ENCODE data around the gene RHOT2. TPM values are rescaled to one million over a fixed set of nuclear protein-coding genes. Genes with fewer than 3 reads are reported as not detected.
A peak's percentile ranks its signal among the peaks of the same experiment; 100 is the strongest.

RHOT2 gene
- total RNA-seq, 1 experiment from 2014 or later: 98.5 TPM

DNA sequence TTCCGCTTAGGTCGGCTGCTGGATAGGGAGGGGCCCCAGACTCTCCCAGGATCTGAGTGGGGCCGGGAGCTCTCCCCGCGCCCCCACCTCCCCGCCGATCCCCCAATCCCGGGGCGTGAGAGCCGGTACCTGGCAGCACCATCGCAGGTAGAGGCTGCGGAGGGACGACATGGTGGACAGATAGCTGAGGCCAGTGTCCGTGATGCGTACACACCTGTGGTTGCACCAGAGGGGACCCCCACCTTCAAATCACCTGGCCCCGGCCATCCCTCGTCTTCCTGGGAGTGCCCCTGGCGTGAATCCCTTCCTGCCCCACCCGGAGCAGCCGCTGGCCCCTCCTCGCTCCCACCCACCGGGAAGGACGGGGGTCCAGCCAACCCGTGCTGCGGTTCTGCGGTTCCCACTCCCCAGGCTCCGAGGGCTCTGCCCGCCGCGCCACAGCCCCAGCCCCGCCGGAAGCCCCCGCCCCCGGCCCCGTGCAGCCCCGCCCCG lies 27.0 kb downstream of the RHOT2 start:
- Histone ChIP-seq H3K27ac (ENCODE audit: low read depth, low read length) (peak overlapping the region; percentile 63), H3K9me2 (ENCODE audit: insufficient read depth) (no peaks in the 10 kb centered on the region), H3K4me2 (ENCODE audit: low read length) (peak overlapping the region; percentile 88), H3K4me1 (ENCODE audit: control insufficient read depth in 1 of 2, insufficient read depth in 2 of 2, low read length in 2 of 2) (peaks cover 10 to 34% of the 10 kb centered on the region in 2 experiments), H3K27me3 (ENCODE audit: insufficient read depth, low read length) (no peaks in the 10 kb centered on the region), H2AFZ (ENCODE audit: low read depth, low read length, poor library complexity, severe bottlenecking) (no peak overlapping the region), H3K9me3 (ENCODE audit: control insufficient read depth in 1 of 2, insufficient read depth in 1 of 2, low read depth in 1 of 2, low read length in 2 of 2) (no peaks in the 10 kb centered on the region), H3K79me2 (ENCODE audit: insufficient read depth, low read length) (peaks cover 4% of the 10 kb centered on the region; the same call in 1 of the 2 replicates), H3K9ac (ENCODE audit: low read length) (peak overlapping the region; percentile 48), H3K4me3 (replicated peaks in 1 of 2; ENCODE audit: low read depth in 1 of 2, low read length in 2 of 2) (peak overlapping the region; percentile 47 to 55), H3K36me3 (ENCODE audit: control insufficient read depth in 1 of 2, insufficient read depth in 2 of 2, low read length in 2 of 2) (no peaks in the 10 kb centered on the region), H4K20me1 (ENCODE audit: insufficient read depth) (no peaks in the 10 kb centered on the region)
- no peak for ATAC-seq
- POLR2A ChIA-PET: interaction anchor here (1.0 to 1.6 kb wide), 3 partner anchors 11 to 26 kb away, joined by 3 to 5 read pairs (median 3); partner anchors contain the start of genes ANTKMT and JMJD8
- DNase-seq (ENCODE audit: low read depth, low spot score): no peak
- TF ChIP-seq EZH2 (IDR thresholded peaks at IDR 0.05): no peak
- TF ChIP-seq, protein P1, sequence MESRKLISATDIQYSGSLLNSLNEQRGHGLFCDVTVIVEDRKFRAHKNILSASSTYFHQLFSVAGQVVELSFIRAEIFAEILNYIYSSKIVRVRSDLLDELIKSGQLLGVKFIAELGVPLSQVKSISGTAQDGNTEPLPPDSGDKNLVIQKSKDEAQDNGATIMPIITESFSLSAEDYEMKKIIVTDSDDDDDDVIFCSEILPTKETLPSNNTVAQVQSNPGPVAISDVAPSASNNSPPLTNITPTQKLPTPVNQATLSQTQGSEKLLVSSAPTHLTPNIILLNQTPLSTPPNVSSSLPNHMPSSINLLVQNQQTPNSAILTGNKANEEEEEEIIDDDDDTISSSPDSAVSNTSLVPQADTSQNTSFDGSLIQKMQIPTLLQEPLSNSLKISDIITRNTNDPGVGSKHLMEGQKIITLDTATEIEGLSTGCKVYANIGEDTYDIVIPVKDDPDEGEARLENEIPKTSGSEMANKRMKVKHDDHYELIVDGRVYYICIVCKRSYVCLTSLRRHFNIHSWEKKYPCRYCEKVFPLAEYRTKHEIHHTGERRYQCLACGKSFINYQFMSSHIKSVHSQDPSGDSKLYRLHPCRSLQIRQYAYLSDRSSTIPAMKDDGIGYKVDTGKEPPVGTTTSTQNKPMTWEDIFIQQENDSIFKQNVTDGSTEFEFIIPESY (IDR thresholded peaks at IDR 0.05; ENCODE audit: extremely low read depth, insufficient replicate concordance, low read length): no peak
- TF ChIP-seq JUND (IDR thresholded peaks at IDR 0.05): no peak
- TF ChIP-seq ZNF274 (IDR thresholded peaks at IDR 0.05; ENCODE audit: low read depth, low read length): no peak
- TF ChIP-seq ELF1 (IDR thresholded peaks at IDR 0.05; ENCODE audit: borderline replicate concordance, low read depth): no peak
- no peak for TF ChIP-seq EGR1 (IDR thresholded peaks at IDR 0.05; ENCODE audit: low read depth)
- no peak for TF ChIP-seq SRF (IDR thresholded peaks at IDR 0.05; ENCODE audit: low read depth)
- no peak for TF ChIP-seq YY1 (IDR thresholded peaks at IDR 0.05; ENCODE audit: extremely low read depth, insufficient replicate concordance, low read depth, low read length)
- TF ChIP-seq SP1 (IDR thresholded peaks at IDR 0.05; ENCODE audit: low read depth): no peak
- TF ChIP-seq FOSL1 (IDR thresholded peaks at IDR 0.05; ENCODE audit: low read depth): no peak
- TF ChIP-seq, protein P2, sequence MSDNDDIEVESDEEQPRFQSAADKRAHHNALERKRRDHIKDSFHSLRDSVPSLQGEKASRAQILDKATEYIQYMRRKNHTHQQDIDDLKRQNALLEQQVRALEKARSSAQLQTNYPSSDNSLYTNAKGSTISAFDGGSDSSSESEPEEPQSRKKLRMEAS (IDR thresholded peaks at IDR 0.05): no peak
- no peak for TF ChIP-seq CEBPB (IDR thresholded peaks at IDR 0.05; ENCODE audit: low read depth)
- TF ChIP-seq CBX3 (IDR thresholded peaks at IDR 0.05; ENCODE audit: low read depth): no peak
- TF ChIP-seq ZFX (IDR thresholded peaks at IDR 0.05): no peak
- TF ChIP-seq, protein P3, sequence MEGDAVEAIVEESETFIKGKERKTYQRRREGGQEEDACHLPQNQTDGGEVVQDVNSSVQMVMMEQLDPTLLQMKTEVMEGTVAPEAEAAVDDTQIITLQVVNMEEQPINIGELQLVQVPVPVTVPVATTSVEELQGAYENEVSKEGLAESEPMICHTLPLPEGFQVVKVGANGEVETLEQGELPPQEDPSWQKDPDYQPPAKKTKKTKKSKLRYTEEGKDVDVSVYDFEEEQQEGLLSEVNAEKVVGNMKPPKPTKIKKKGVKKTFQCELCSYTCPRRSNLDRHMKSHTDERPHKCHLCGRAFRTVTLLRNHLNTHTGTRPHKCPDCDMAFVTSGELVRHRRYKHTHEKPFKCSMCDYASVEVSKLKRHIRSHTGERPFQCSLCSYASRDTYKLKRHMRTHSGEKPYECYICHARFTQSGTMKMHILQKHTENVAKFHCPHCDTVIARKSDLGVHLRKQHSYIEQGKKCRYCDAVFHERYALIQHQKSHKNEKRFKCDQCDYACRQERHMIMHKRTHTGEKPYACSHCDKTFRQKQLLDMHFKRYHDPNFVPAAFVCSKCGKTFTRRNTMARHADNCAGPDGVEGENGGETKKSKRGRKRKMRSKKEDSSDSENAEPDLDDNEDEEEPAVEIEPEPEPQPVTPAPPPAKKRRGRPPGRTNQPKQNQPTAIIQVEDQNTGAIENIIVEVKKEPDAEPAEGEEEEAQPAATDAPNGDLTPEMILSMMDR (IDR thresholded peaks at IDR 0.05 in 2 of 3, conservative IDR thresholded peaks at IDR 0.05 in 1 of 3; ENCODE audit: borderline replicate concordance in 1 of 3, insufficient read depth in 1 of 3, low read depth in 2 of 3, low read length in 2 of 3): no peak
- TF ChIP-seq TCF7L2 (IDR thresholded peaks at IDR 0.05; ENCODE audit: borderline replicate concordance, extremely low read depth, insufficient read depth, insufficient read length): no peak
- TF ChIP-seq, protein P4, sequence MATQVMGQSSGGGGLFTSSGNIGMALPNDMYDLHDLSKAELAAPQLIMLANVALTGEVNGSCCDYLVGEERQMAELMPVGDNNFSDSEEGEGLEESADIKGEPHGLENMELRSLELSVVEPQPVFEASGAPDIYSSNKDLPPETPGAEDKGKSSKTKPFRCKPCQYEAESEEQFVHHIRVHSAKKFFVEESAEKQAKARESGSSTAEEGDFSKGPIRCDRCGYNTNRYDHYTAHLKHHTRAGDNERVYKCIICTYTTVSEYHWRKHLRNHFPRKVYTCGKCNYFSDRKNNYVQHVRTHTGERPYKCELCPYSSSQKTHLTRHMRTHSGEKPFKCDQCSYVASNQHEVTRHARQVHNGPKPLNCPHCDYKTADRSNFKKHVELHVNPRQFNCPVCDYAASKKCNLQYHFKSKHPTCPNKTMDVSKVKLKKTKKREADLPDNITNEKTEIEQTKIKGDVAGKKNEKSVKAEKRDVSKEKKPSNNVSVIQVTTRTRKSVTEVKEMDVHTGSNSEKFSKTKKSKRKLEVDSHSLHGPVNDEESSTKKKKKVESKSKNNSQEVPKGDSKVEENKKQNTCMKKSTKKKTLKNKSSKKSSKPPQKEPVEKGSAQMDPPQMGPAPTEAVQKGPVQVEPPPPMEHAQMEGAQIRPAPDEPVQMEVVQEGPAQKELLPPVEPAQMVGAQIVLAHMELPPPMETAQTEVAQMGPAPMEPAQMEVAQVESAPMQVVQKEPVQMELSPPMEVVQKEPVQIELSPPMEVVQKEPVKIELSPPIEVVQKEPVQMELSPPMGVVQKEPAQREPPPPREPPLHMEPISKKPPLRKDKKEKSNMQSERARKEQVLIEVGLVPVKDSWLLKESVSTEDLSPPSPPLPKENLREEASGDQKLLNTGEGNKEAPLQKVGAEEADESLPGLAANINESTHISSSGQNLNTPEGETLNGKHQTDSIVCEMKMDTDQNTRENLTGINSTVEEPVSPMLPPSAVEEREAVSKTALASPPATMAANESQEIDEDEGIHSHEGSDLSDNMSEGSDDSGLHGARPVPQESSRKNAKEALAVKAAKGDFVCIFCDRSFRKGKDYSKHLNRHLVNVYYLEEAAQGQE (IDR thresholded peaks at IDR 0.05; ENCODE audit: low read depth): no peak
- RAD21 ChIA-PET (ENCODE audit: low non-redundant PET in 1 of 2, low total read pairs in 2 of 2, uncharacterized antibody in 2 of 2, unreplicated experiment in 2 of 2): no interaction called here
- CTCF ChIA-PET: interaction anchor here (1.0 to 1.6 kb wide), 5 partner anchors 9 to 408 kb away, joined by 3 to 6 read pairs (median 3); partner anchors contain the start of genes ANTKMT and FBXL16
- intact Hi-C loops (cut with micrococcal nuclease): no loop called here
- no TSS peak for BruUV-seq (replicated peaks)

Data from HCT116 (cell line).